Measurements from ENCODE around the gene CNTFR.

Gene CNTFR

GRCh38 chr9:34627716-34628655 is 38.5 kb upstream of the CNTFR start:
- H3K27me3 Mint-ChIP-seq = peaks cover 78% of the 10 kb centered on the region
- H3K27ac Mint-ChIP-seq = peak overlapping the region in 1 of 2 donors; percentile 29

DNA sequence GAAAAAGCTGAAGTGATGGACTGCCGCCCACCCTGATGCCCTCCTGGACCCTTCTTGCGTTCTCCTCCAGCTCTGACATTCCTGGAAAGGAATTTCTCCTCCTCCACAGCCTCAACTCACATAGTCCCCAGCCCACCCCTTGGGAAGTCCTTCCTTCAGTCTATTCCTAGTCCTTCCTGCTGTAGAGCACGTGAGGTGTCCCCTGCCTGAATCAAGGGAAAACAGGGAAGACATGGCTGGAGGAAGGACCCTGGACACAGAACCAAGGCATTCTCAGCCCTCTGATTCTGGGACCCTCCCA is 35.6 kb upstream of the CNTFR start:
- H3K9me3 Mint-ChIP-seq = no peaks in the 10 kb centered on the region
- DNase-seq (no peak), ATAC-seq (no peak)
- no peak overlapping the region for H3K4me3 Mint-ChIP-seq
- no peak overlapping the region for H3K27ac Mint-ChIP-seq
- H3K4me1 Mint-ChIP-seq = peaks cover 40% of the 10 kb centered on the region
- peaks cover 88% of the 10 kb centered on the region for H3K27me3 Mint-ChIP-seq

More at GRCh38 chr9:34627716-34628655, 38.5 kb upstream of the CNTFR start:
- Mint-ChIP-seq H3K4me1 (peaks cover 27% of the 10 kb centered on the region), H3K4me3 (peak overlapping the region; percentile 79 to 84), H3K9me3 (no peaks in the 10 kb centered on the region)
- no peak for DNase-seq
- ATAC-seq = peak; percentile 5

GRCh38 chr9:34624475-34625185 is 35.1 kb upstream of the CNTFR start:
- DNase-seq (no peak), ATAC-seq (no peak)
- H3K4me1 Mint-ChIP-seq = peaks cover 44% of the 10 kb centered on the region
- H3K9me3 Mint-ChIP-seq = no peaks in the 10 kb centered on the region
- H3K4me3 Mint-ChIP-seq = no peak overlapping the region
- peaks cover 83% of the 10 kb centered on the region for H3K27me3 Mint-ChIP-seq
- H3K27ac Mint-ChIP-seq = no peak overlapping the region

GRCh38 chr9:34623374-34624235 is 34.1 kb upstream of the CNTFR start:
- Mint-ChIP-seq H3K27ac (no peak overlapping the region), H3K9me3 (no peaks in the 10 kb centered on the region), H3K4me1 (peaks cover 43% of the 10 kb centered on the region), H3K4me3 (peak overlapping the region; percentile 54 to 65), H3K27me3 (peaks cover 73% of the 10 kb centered on the region)
- ATAC-seq (peak; percentile 13), DNase-seq (peak in 1 of 2 donors; percentile 27)

DNA sequence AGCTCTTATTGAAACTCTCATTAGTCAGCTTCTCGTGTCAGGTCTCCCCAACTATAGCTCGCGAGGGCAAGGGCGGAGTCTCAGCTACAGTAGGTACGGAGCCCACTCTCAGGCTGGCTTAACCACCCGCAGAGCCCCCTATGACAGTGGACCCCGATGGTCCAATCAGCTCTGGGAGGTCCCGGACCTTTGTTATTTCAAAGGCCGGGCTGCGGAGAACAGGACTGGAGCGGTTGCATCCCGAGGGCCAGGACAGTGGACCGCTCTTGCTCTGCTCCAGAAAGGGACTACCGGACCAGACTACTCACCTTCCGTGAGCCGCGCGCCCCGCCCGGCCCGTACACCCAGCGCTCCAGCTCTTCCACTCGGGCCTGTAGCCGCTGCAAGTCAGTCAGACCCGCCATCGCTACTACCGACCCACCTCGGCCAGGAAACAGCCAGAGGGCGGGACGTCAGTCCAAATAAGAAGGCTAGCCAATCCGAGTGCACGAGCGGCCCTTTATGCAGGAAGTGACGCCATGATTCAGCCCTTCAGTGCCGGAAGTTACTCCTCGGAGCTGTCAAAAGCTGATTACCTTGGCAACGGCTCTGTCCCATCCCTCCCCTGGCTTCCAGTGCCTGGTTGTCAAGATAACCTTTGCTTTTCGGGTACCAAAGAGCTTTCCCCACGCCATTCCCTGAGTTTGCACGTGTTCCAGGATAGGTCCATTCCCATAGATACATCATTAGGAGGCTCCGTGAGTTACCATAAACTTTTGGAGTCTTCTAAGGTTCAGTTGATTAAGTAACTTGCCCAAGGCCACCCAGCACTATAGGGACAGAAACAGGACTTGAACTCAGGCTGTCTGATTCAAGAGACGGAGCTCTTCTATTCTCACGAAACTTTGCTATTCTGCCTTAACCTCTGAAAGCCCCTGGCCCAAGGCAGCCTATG is 30.8 kb upstream of the CNTFR start, which contains the start of gene DCTN3:
DCTN3 (minus strand) TSS at position 435 of the 934 bp plus-strand sequence; CDS start at position 404, 31 bp downstream.
- Mint-ChIP-seq H3K4me3 (peak within 1 kb of the TSS; percentile 90 to 98), H3K27me3 (peaks cover 40% of the 10 kb centered on the region), H3K27ac (peak within 1 kb of the TSS; percentile 93 to 96), H3K4me1 (peaks cover 35% of the 10 kb centered on the region), H3K9me3 (no peaks in the 10 kb centered on the region)
- ATAC-seq (peak; percentile 97), DNase-seq (peak; percentile 85 to 93)

- Mint-ChIP-seq H3K4me3 (no peak overlapping the region), H3K9me3 (no peaks in the 10 kb centered on the region), H3K4me1 (peaks cover 33% of the 10 kb centered on the region), H3K27me3 (no peaks in the 10 kb centered on the region), H3K27ac (no peak overlapping the region)
- no peak for DNase-seq
- ATAC-seq = no peak
These were observed 25.6 kb upstream of the CNTFR start for GRCh38 chr9:34615132-34615531.

DNA sequence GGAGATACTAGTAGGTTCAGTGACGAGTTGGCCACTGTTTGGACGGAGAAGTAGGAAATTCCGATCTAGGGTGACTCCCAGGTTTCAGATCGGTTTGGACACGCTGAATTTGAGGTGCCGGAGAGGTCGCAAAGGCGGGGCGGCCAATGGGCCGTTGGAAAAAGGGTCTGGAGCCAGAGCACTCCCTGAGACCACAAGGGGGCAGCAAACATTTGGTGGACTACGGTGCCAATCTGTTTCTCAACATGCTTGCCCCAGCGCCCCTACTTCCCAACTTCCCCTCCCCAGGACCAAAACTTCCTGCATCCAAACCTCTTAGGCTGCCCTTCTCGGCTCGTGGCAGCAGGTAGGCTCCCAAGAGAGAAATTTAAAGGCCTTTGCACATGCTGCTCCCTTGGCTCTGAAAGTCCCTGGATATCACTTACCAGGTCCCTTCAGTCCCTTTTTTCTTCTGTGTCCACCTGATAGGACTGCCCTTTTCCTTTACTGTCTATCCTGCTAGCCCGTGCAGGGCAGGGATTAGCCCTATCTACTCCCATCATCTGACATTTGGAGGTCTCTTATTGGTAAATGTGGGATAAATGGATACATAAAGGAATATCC is 23.4 kb upstream of the CNTFR start:
- Mint-ChIP-seq H3K9me3 (no peaks in the 10 kb centered on the region), H3K4me1 (peaks cover 20% of the 10 kb centered on the region), H3K27me3 (no peaks in the 10 kb centered on the region), H3K27ac (peak overlapping the region; percentile 44 to 89), H3K4me3 (peak overlapping the region; percentile 89 to 94)
- DNase-seq (peak; percentile 71 to 72), ATAC-seq (peak; percentile 50)

DNA sequence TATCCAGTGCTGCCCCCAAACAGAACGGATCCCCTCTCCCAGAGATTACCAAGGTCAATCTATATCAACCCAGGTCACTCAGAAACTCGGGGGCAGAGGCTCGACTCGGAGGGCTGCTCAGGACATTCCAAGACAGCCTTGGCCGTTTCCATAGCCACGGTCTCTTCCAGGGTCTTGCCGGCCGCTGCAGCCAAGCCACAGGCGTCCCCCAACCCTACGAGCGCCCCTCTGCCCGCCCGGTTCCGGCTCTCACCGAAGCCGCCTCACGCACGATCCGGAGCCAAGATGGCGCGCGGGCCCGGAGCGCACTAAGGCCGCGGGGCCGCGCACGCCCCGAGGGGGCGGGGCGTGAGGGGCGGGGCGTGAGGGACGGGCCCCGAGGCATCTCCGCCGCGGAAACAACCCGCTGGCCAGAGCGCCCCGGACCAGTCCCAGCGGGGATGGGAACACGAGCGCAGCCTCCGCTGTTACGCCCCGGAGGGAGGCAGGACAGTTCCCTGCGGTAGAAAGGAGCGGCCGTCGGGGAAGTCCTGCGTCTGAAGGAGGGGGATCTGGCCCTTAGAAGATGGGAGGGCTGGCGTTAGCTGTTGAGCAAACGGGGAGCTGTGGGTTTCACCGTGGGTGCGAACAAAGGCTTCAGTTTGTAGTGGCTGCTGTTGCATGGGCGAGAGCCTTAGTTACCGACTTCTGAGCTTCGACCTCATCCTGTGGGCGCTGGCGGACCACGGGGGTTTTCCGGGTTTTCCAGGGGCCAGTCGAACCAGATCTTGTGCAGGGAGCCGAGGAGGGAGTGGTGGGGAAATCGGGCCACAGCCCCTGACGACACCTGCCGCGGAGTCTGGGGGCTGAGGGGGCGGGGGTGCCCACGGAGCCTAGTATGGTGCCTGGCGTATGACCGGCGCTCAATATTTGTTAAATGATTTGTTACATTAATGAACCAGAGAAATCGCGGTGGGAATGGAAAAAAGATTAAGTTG is 22.6 kb upstream of the CNTFR start, which contains the start of gene RPP25L:
RPP25L (minus strand) TSS at position 287 of the 977 bp plus-strand sequence. CDS start 801 bp downstream, outside the sequence.
- Mint-ChIP-seq H3K4me3 (peak within 1 kb of the TSS; percentile 89 to 94), H3K9me3 (no peaks in the 10 kb centered on the region), H3K27me3 (no peaks in the 10 kb centered on the region), H3K4me1 (peaks cover 20% of the 10 kb centered on the region), H3K27ac (peak within 1 kb of the TSS; percentile 97)
- peak; percentile 83 to 87 for DNase-seq
- ATAC-seq = peak; percentile 93

- peak; percentile 22 for ATAC-seq
- no peaks in the 10 kb centered on the region for H3K27me3 Mint-ChIP-seq
- no peak for DNase-seq
- no peaks in the 10 kb centered on the region for H3K9me3 Mint-ChIP-seq
- peak overlapping the region; percentile 97 for H3K27ac Mint-ChIP-seq
- H3K4me3 Mint-ChIP-seq = peak overlapping the region; percentile 89 to 94
- H3K4me1 Mint-ChIP-seq = peaks cover 20% of the 10 kb centered on the region
These were observed 21.8 kb upstream of the CNTFR start for GRCh38 chr9:34611251-34611810.

DNA sequence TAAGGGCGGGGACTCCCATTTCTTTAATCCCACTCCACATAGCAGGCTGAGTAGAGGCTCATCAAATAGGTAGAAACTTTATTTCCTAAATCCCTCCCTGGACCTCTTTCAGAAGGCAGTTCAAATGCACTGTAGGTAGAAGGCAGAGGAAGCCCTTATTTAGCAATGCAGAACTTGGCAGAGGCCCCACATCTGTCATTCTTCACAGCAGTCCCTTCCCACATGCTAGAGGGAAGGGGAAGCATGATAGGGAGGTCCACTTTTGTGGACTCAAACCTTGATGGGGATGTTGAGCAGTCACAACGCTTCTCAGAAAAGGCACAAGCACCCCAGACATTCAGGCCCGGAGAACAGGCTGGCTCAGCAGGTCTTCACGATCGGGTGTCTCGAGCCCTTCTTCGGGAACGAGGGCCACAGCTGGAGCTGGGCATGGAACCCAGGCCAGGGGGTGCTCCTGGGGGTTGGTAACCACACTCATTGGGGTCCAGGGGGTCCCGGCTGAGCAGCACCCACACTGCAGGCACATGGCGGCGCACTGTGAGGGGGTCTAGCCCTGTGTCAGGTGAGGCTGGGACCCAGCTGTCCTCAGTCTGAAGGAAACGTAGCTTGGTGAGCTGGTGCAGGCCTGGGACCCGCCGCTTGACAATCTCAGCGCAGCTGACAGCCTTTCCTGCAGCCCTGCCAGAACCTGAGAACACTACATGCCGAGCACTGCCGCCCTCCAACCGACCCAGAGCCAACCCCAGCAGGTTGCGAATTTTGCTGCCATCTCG is 21.1 kb upstream of the CNTFR start:
- DNase-seq = no peak
- Mint-ChIP-seq H3K27ac (no peak overlapping the region), H3K27me3 (no peaks in the 10 kb centered on the region), H3K9me3 (no peaks in the 10 kb centered on the region), H3K4me3 (peak overlapping the region; percentile 89 to 94), H3K4me1 (peaks cover 20% of the 10 kb centered on the region)
- no peak for ATAC-seq

DNA sequence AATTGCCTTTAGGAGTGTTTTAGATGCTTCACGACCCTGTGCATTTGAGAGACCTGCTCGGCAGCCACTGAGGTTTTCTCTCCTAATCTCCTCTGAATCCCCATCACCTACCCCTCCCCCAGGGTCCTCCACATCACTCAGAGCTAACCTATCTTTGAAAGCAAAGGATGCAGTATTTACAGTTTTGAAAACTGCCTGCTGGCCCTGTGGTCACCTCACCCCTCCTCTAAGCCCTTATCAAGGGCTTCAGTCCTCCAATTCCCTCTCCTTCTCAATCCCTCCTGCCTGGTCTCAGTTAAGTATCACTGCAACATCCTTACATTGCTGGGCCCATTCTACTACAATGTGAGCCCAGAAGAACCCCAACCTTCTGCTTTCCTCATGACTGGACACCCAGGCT is 17.8 kb upstream of the CNTFR start:
- ATAC-seq (no peak), DNase-seq (no peak)
- Mint-ChIP-seq H3K9me3 (no peaks in the 10 kb centered on the region), H3K4me3 (no peak overlapping the region), H3K4me1 (peaks cover 10% of the 10 kb centered on the region), H3K27ac (no peak overlapping the region), H3K27me3 (no peaks in the 10 kb centered on the region)

DNA sequence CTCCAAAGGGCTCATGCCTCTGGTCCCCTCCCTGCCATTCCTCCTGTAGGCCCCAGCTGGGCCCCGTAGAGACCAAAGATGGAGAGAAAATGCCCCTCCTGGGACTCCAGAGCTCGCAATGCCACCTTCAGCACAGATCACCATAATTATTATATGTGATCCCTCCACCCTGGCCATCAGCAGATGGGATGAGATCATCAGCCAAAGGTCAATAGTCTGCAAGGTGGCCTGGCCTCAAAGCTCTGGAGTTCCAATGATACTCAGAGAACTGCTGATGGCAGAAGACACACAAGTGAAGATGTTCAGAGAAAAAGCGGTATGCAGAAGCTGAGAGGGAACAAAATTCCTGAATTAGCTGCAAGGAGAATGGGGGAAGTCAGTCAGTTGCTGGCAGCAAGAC is 17.4 kb upstream of the CNTFR start:
- no peaks in the 10 kb centered on the region for H3K9me3 Mint-ChIP-seq
- ATAC-seq = no peak
- H3K27me3 Mint-ChIP-seq = no peaks in the 10 kb centered on the region
- no peak for DNase-seq
- H3K27ac Mint-ChIP-seq = no peak overlapping the region
- H3K4me1 Mint-ChIP-seq = peaks cover 7% of the 10 kb centered on the region
- no peak overlapping the region for H3K4me3 Mint-ChIP-seq
